ENCODE measurements around the gene BCAR3. TPM values are rescaled to one million over a fixed set of nuclear protein-coding genes. Genes with fewer than 3 reads are reported as not detected.

BCAR3 gene
- total and polyA plus RNA-seq, 2 of the 4 experiments (the other 2 are of a cell fraction), result 41.4 to 46.4 TPM

GRCh38 chr1:93593854-93594602 is 87.6 kb downstream of the BCAR3 start:
- no peak overlapping the region for H4K91ac ChIP-seq (ENCODE audit: insufficient read depth, low read depth, low read length)
- dilution Hi-C loops (cut with HindIII; ENCODE audit: low sequenced_read_pairs, unreplicated experiment), result no loop called here
- H2BK5ac ChIP-seq (ENCODE audit: low read depth, low read length, poor library complexity, severe bottlenecking), result no peak overlapping the region
- no TSS peak for BruUV-seq (replicated peaks)
- WGBS, 2 experiments (ENCODE audit: extremely low coverage in 2 of 2, insufficient read length in 1 of 2), result 52% methylated on average over 4 of the region's 13 CpGs; no CpG with 5 or more reads in 1 of the 2 experiments
- no peaks in the 10 kb centered on the region for H3K27me3 ChIP-seq (ENCODE audit: control insufficient read depth, insufficient read depth, low read length)
- peak overlapping the region; percentile 1; the same call in 1 of the 2 replicates for H3K23ac ChIP-seq (ENCODE audit: low read depth, low read length)
- CTCF ChIA-PET, result no interaction called here
- no peak overlapping the region for H3K4me2 ChIP-seq (ENCODE audit: low read depth, low read length)
- POLR2A ChIA-PET (ENCODE audit: unreplicated experiment), result no interaction called here
- no peak overlapping the region for H4K5ac ChIP-seq (ENCODE audit: low read depth, low read length)
- intact Hi-C loops (cut with micrococcal nuclease), result no loop called here
- peaks cover 19% of the 10 kb centered on the region for H3K36me3 ChIP-seq (ENCODE audit: control insufficient read depth, insufficient read depth, low read length)
- no peak overlapping the region for H3K9ac ChIP-seq (ENCODE audit: low read depth, low read length)
- no peak overlapping the region for H3K27ac ChIP-seq (ENCODE audit: insufficient read depth, low read length)
- peaks cover 22% of the 10 kb centered on the region for H3K4me1 ChIP-seq (ENCODE audit: control insufficient read depth, insufficient read depth, low read length)
- H3K18ac ChIP-seq (ENCODE audit: low read depth, low read length), result no peak overlapping the region
- DNase-seq (no peak), ATAC-seq (ENCODE audit: low read depth) (peak; percentile 35)
- H2BK20ac ChIP-seq (ENCODE audit: low read depth, low read length), result no peak overlapping the region
- peaks cover 59% of the 10 kb centered on the region for H3K9me1 ChIP-seq (ENCODE audit: insufficient read depth, low read length)
- H3K9me3 ChIP-seq (ENCODE audit: control insufficient read depth, insufficient read depth, low read length), result no peaks in the 10 kb centered on the region
- in situ Hi-C loops (cut with MboI; ENCODE audit: low sequenced_read_pairs), result no loop called here
- H4K8ac ChIP-seq (ENCODE audit: low read depth in 2 of 2, low read length in 2 of 2), result no peak overlapping the region
- no peak overlapping the region for H2BK120ac ChIP-seq (ENCODE audit: low read depth, low read length)
- H3K79me1 ChIP-seq (ENCODE audit: low read depth in 1 of 2, low read length in 2 of 2), result peaks cover 52 to 92% of the 10 kb centered on the region in 2 experiments
- H3K14ac ChIP-seq (replicated peaks; ENCODE audit: low read depth, low read length), result no peak overlapping the region
- H2AK5ac ChIP-seq (ENCODE audit: low read depth, low read length), result no peak overlapping the region
- H4K20me1 ChIP-seq (ENCODE audit: insufficient read depth, low read length), result peaks cover 88% of the 10 kb centered on the region
- no peak overlapping the region for H2AFZ ChIP-seq (replicated peaks; ENCODE audit: low read length, poor library complexity)
- H3K56ac ChIP-seq (ENCODE audit: extremely low read depth, insufficient read depth, low read length), result no peak overlapping the region
- no peak overlapping the region for H3K4ac ChIP-seq (ENCODE audit: low read depth, low read length)
- H3K4me3 ChIP-seq (ENCODE audit: insufficient read depth, low read depth, low read length), result no peak overlapping the region
- no peak overlapping the region for H2BK15ac ChIP-seq (ENCODE audit: low read depth, low read length)
- peak; percentile 45; the same call in 1 of the 2 replicates for TF ChIP-seq MAFK (IDR thresholded peaks at IDR 0.05; ENCODE audit: low read depth, low read length)
- TF ChIP-seq BHLHE40 (IDR thresholded peaks at IDR 0.05; ENCODE audit: low read depth, low read length), result no peak
- H2AK9ac ChIP-seq (replicated peaks; ENCODE audit: low read depth, low read length, poor library complexity), result no peak overlapping the region

Measured in IMR-90 (cell line).